Stimulated activated CD8-positive, alpha-beta memory T cell treated with anti-CD3 and anti-CD28 coated beads, Interleukin-2, amount 100 ng/mL, for 48 hours (primary cell): Measurements from ENCODE around the gene ELF4.
"Not testable (repeated sequence)": the region's sequence is repeated elsewhere in the genome, so short reads cannot be mapped to it uniquely, and the experiment has no call there.

Experiments
- DNase-seq, 2 donors: peaks; one replicate each; pipeline ENCODE4 v3.0.0-alpha.2; 2020; ENCODE audit warnings: low read depth in 2 of 2

The ELF4 gene

GRCh38 chrX:130110379-130111219 lies at the start of gene ELF4:
TSS of gene ELF4 (minus strand) at chrX:130110497. CDS start at chrX:130081330, 29,167 bp downstream.
- DNase-seq, result peak in 1 of 2 donors; percentile 34

- DNase-seq, result no peak
Observed at GRCh38 chrX:130159776-130160175, 49.5 kb upstream of the ELF4 start.

GRCh38 chrX:130158311-130158710 lies 48.0 kb upstream of the ELF4 start:
- DNase-seq, result no peak

DNA sequence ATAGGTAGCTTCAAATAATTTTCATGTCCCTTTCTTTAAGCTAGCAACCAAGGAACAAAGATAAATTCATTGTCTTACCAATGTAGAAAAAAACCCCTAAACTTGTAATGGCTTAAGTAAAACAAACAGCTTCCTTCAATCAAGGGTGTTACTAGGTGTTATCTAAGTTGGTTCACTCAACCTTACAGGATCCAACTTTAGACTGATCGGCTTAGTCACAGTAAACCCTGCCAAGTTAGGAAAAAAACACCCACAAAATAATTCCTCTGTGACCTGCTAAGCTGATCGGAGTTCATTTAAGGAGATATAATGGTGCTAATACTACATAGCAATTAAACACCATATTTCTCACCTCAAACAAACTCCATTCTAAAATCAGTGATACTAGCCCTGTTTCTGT lies 45.3 kb upstream of the ELF4 start:
- no peak for DNase-seq

GRCh38 chrX:130147631-130148030 lies 37.3 kb upstream of the ELF4 start:
- DNase-seq, result no peak

DNA sequence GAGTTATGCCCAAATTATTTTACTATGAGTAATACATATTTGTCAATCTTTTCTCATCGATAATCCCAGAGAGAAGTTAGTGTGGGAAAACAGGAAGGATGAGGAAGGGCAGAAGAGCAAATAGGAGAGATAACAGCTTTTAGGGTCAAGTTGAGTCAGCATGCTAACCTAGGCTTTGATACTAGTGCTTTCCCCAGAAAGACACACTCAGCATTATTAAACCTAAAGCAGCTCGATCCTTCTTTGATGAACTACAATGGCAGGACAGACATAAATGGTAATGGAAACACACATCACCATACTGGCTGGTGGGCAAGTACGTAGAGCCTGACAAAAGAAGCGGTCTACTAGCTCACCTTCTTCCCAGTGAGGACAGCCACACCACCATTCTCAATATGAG lies 34.8 kb upstream of the ELF4 start:
- DNase-seq, result no peak

DNA sequence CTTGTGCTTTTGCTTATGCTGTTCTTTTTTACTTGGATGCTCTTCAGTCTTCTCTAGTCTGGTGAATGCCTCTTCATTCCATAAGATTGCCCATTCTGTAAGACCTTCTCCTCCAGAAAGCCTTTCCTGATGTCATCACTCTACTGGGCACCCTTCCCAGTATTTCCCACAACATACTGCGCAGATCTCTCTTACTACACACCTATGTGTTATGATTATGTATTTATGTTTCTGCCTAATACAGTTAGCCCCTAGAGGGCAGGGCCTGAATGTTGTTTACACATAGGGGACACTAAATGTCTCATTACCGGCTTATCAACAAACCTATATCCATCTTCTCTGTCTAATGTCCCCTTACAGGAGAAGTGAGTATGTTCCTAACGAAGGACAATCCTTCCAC lies 34.2 kb upstream of the ELF4 start:
- DNase-seq, result no peak

DNA sequence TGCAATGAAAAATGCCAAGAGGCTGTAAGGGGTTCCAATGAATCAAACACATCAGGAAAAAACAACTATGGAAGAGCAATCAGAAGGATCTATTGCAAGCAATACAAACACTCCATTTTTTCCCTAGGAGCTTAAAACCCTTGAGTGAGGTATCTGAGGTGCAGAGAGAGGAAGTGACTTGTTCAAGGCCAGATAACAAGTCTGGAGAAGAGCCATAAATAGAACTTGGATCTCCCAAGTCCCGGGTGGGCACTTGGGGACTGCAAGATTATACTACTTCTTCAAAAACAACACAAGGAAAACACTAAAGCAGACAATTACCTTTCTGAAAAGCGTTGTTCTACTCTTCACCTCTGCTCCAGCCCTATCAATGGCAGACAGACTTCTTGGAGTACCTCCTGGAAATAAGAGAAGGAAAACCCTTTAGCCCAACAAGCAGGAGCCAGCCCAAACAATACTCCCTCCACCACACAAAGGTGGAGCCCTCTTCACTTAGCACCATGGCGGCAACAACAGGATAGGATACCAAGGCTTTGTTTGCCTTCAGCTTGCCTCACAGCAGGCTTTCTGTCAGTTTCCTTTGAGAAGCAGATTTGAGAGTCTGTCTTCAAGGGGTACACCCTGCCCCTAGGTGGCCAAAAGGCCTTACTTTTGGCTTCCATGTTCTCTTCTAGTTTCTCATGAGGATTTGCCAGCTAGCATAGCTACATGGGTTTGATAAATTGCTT lies 29.3 kb upstream of the ELF4 start:
- no peak for DNase-seq

GRCh38 chrX:130136961-130137360 lies 26.7 kb upstream of the ELF4 start:
- no peak for DNase-seq

- DNase-seq, result no peak
Observed at GRCh38 chrX:130136496-130136895, 26.2 kb upstream of the ELF4 start.

- no peak for DNase-seq
Observed at GRCh38 chrX:130130990-130131389, 20.7 kb upstream of the ELF4 start.

DNA sequence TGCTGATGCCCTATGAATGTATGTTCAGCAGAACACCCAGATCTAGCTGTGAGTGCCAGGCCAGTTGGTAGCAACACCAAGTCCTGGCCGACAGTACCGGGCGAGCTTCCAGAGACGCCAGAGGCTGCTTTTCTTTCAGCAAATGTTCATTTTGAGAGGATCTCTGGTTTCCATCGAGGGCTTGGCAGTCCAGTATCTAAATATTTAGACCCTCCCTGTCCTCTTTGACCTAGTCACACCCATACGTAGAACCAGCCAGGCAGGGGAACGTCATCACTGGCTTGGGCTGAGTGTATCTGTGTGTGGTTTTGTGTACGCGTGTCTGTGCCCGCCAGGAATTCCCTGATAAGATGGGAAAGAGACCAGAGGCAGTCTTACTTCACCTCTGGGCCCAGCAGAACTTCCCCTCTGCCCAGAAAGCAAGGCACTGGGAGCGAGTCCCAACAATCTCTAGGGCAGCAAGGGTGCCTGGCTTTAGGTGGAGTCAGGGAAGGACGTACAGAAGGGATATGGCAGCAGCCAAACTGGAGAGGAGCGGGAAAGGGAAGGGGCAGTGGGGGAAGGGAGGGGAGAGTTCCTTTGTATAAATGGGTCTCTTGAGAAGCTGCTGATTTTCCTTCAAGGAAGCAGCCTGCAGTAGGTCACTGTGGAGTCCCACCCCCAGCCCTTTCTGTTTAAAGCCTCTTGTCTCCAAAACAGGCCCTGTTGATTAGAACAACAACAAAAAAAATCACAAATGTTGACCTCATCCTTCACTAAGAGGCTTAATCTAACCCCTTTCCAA lies 15.0 kb upstream of the ELF4 start:
- no peak for DNase-seq

DNA sequence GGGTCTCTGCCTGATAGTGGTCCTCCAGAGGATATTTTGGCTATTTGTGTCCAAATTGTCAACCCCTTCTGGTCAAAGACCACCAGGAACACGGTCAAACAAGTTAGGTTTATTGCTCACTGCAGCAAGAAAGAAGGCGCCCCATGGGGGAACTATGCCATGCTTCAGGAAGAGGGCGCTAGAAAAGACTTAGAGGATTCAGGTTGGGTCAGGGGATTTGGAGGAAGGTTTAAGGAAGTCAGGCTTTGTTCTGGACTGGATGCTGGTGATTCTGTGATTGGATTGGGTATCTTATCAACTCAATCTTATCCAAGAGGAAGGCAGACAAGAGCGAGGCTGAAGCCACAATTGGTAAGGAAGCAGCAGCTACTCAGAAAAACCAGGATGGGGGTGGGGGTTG lies 14.3 kb upstream of the ELF4 start:
- no peak for DNase-seq

GRCh38 chrX:130121505-130121800 lies 11.2 kb upstream of the ELF4 start:
- DNase-seq, result no peak

DNA sequence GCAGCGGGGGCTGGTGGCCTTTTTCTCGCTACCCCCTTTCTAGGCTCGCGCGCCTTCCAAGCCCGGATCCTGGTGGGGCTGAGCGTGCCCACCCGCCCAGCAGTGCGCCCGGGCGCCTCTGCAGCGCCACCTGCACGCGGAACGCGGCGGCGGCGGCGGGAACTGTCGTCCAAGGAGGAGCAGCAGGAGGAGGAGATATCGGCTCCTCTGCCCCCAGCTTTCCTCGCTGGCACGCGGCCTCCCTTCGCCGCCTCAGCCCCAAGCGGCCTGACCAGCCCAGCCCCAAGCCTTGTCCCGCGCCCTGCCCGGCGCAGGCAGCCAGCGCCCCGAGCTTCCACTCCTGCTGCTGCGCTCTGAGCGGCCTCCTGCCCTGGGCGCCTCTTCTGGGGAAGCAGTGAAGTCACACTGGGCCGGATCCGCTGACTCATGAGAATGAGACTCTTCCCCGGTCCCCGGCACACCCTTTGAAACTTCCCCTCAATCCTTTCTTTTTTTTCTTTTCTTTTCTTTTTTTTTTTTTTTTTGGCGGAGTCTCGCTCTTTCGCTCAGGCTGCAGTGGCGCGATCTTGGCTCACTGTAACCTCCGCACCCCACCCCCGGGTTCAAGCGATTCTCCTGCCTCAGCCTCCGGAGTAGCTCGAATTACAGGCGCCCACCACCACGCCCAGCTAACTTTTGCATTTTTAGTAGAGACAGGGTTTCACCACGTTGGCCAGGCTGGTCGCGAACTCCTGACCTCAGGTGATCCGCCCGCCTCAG lies 10.6 kb upstream of the ELF4 start:
- DNase-seq, result peak; percentile 51 to 53

GRCh38 chrX:130120321-130120731 lies 10.0 kb upstream of the ELF4 start:
- DNase-seq, result no peak

- DNase-seq, result no peak
Observed at GRCh38 chrX:130119312-130119898, 9.1 kb upstream of the ELF4 start.

DNA sequence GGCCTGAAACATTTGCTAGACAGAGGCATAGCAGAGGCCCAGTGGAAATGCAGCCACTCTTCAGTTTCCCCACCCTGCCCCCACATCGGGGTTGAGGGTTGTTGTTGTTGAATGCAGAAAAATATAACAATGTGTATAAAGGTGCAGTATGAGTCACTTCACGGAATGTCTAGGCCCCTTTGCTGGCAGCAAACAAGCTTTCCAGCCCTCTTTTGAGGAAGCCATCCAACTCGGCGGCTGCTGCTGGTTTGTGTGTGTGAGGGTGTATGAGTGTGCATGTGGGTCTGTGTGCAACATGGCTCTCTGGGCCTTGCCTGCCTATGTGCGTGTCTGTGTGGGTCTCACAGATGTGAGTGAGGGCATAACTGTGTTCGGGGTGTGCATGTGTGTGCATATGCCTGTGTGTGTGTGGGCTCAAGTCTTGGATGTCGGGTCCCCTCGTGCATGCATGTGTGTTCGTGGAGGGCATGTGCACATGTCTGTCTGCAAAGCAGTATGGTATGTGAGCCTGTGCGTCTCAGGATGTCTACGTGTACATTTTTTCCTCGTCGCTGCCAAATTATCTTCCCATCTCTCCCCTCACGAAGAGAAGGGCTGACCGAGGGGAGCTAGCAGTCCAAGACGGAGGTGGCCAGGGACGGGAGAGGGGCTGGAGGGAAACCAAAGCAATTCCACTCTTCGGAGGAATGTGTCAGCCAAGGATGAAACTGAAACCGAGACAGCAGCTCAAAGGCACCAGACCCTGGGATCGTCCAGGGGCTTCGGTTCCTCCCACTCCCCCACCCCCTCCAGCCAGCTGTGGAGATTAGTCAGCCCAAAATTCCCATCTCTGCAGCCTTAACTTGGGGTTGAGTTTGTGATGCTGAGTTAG lies 8.4 kb upstream of the ELF4 start:
- DNase-seq, result no peak

DNA sequence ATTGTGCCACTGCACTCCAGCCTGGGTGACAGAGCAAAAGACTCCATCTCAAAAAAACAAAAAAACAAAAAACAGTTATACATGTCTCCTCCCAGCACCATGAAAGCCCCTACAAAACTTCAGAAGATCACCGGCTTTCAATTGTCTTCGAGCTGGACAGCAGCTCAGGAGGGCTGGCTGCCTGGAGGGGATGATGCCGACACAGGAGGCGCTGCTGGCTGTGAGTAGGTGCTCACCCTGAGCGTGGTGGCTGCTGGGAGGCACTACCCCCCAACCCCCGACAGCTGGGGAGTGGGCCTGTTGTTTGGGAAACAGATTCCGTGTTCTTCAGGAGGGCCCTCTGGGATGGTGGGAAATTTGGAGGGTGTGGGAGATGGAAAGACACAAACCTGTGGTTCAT lies 6.9 kb upstream of the ELF4 start:
- no peak for DNase-seq

GRCh38 chrX:130115119-130115885 lies 5.0 kb upstream of the ELF4 start:
- DNase-seq, result not testable (repeated sequence)
